ENCODE data around the gene ARHGEF26.

Gene ARHGEF26

GRCh38 chr3:154098376-154098775 lies 22.8 kb upstream of the ARHGEF26 start:
- Histone ChIP-seq H3K4me3 (replicated peaks; ENCODE audit: low read depth, low read length) (no peak overlapping the region), H3K27me3 (replicated peaks; ENCODE audit: control insufficient read depth, insufficient read depth, low read length) (no peaks in the 10 kb centered on the region), H3K36me3 (ENCODE audit: control insufficient read depth, insufficient read depth, low read length) (no peaks in the 10 kb centered on the region)
- DNase-seq (ENCODE audit: extremely low read depth, insufficient read length), result no peak
- TF ChIP-seq CTCF (IDR thresholded peaks at IDR 0.05; ENCODE audit: insufficient read depth, low read length, poor library complexity, severe bottlenecking), result no peak

- no peak for TF ChIP-seq CTCF (IDR thresholded peaks at IDR 0.05; ENCODE audit: insufficient read depth, low read length, poor library complexity, severe bottlenecking)
- Histone ChIP-seq H3K4me3 (replicated peaks; ENCODE audit: low read depth, low read length) (no peak overlapping the region), H3K27me3 (replicated peaks; ENCODE audit: control insufficient read depth, insufficient read depth, low read length) (no peaks in the 10 kb centered on the region)
These were observed 20.6 kb upstream of the ARHGEF26 start for GRCh38 chr3:154100556-154100955.

GRCh38 chr3:154101250-154101649 lies 19.9 kb upstream of the ARHGEF26 start:
- Histone ChIP-seq H3K27me3 (replicated peaks; ENCODE audit: control insufficient read depth, insufficient read depth, low read length) (no peaks in the 10 kb centered on the region), H3K4me3 (replicated peaks; ENCODE audit: low read depth, low read length) (no peak overlapping the region), H3K36me3 (ENCODE audit: control insufficient read depth, insufficient read depth, low read length) (no peaks in the 10 kb centered on the region)
- DNase-seq (ENCODE audit: extremely low read depth, insufficient read length), result no peak
- no peak for TF ChIP-seq CTCF (IDR thresholded peaks at IDR 0.05; ENCODE audit: insufficient read depth, low read length, poor library complexity, severe bottlenecking)

More at GRCh38 chr3:154100556-154100955, 20.6 kb upstream of the ARHGEF26 start:
- H3K36me3 ChIP-seq (ENCODE audit: control insufficient read depth, insufficient read depth, low read length), result no peaks in the 10 kb centered on the region
- no peak for DNase-seq (ENCODE audit: extremely low read depth, insufficient read length)

GRCh38 chr3:154102225-154102624 lies 19.0 kb upstream of the ARHGEF26 start:
- Histone ChIP-seq H3K36me3 (ENCODE audit: control insufficient read depth, insufficient read depth, low read length) (no peaks in the 10 kb centered on the region), H3K27me3 (replicated peaks; ENCODE audit: control insufficient read depth, insufficient read depth, low read length) (no peaks in the 10 kb centered on the region), H3K4me3 (replicated peaks; ENCODE audit: low read depth, low read length) (no peak overlapping the region)
- no peak for TF ChIP-seq CTCF (IDR thresholded peaks at IDR 0.05; ENCODE audit: insufficient read depth, low read length, poor library complexity, severe bottlenecking)
- no peak for DNase-seq (ENCODE audit: extremely low read depth, insufficient read length)

- H3K36me3 ChIP-seq (ENCODE audit: control insufficient read depth, insufficient read depth, low read length), result no peaks in the 10 kb centered on the region
- DNase-seq (ENCODE audit: extremely low read depth, insufficient read length), result no peak
- H3K27me3 ChIP-seq (replicated peaks; ENCODE audit: control insufficient read depth, insufficient read depth, low read length), result no peaks in the 10 kb centered on the region
- no peak overlapping the region for H3K4me3 ChIP-seq (replicated peaks; ENCODE audit: low read depth, low read length)
- no peak for TF ChIP-seq CTCF (IDR thresholded peaks at IDR 0.05; ENCODE audit: insufficient read depth, low read length, poor library complexity, severe bottlenecking)
These were observed 15.8 kb upstream of the ARHGEF26 start for GRCh38 chr3:154105218-154105975.
